Skeletal muscle tissue (tissue), 4 donors: Measurements from ENCODE around the gene PLEKHJ1. TPM values are rescaled to one million over a fixed set of nuclear protein-coding genes. Genes with fewer than 3 reads are reported as not detected.
A peak's percentile ranks its signal among the peaks of the same experiment; 100 is the strongest.

Source experiments
- H3K27ac ChIP-seq: one replicate; pipeline ENCODE4 v1.7.0; 2013; ENCODE audit warnings: mild to moderate bottlenecking, low read depth, low read length, inconsistent platforms
- H3K27me3 ChIP-seq, 3 donors: one replicate each; pipeline ENCODE4 v1.7.0; 2013; ENCODE audit warnings: low read length in 3 of 3; ENCODE audit not compliant: control insufficient read depth in 3 of 3, insufficient read depth in 3 of 3
- H3K36me3 ChIP-seq, 3 donors: one replicate each; pipeline ENCODE4 v1.7.0; 2013; ENCODE audit warnings: low read length in 3 of 3; ENCODE audit not compliant: control insufficient read depth in 3 of 3, insufficient read depth in 3 of 3
- H3K4me1 ChIP-seq, 3 donors: one replicate each; pipeline ENCODE4 v1.7.0; 2013; ENCODE audit warnings: low read length in 3 of 3, mild to moderate bottlenecking in 3 of 3; ENCODE audit not compliant: control insufficient read depth in 3 of 3, insufficient read depth in 3 of 3
- H3K4me3 ChIP-seq, 3 donors: one replicate each; pipeline ENCODE4 v1.7.0; 2013; ENCODE audit warnings: low read length in 3 of 3
- H3K9ac ChIP-seq, 3 donors: one replicate each; pipeline ENCODE4 v1.7.0; 2013; ENCODE audit warnings: low read length in 3 of 3, mild to moderate bottlenecking in 3 of 3, moderate library complexity in 2 of 3, low read depth in 1 of 3
- H3K9me3 ChIP-seq, 3 donors: one replicate each; pipeline ENCODE4 v1.7.0; 2013; ENCODE audit warnings: low read length in 3 of 3; ENCODE audit not compliant: control insufficient read depth in 3 of 3
- total RNA-seq: library from RNA; depleted of rRNA; stranded (reverse); fragments of >200 nt; gene quantifications from one replicate; pipeline ENCODE4 v1.2.3, GENCODE V29; 2014
- donor health status: Osteomylitis.

PLEKHJ1 gene
- total RNA-seq, 1 donor from 2014 or later, result 63.2 TPM

DNA sequence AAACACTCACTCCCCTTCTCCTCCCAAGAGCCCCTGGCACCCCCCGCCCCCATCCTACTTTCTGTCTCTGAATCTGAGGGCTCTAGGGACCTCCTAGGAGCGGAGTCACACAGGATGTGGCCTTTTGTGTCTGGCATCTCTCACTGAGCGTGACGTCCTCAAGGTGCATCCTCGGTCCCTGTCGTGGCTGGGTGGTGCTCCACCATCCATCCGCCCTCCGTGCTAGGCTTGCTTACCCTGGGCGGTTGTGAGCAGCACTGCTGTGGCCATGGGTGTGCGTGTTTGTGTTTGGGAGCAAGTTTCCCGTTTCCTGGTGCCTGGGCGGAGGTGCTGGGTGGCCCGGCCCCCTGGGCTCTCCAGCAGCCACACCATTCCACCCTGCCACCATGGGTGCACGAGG lies 12.2 kb downstream of the PLEKHJ1 start:
- Histone ChIP-seq H3K27ac (no peak overlapping the region), H3K4me3 (no peak overlapping the region), H3K9ac (no peak overlapping the region), H3K9me3 (no peaks in the 10 kb centered on the region), H3K36me3 (peaks cover 34 to 59% (median 55%) of the 10 kb centered on the region in 3 donors), H3K4me1 (peaks cover 7 to 8% (median 8%) of the 10 kb centered on the region in 3 donors), H3K27me3 (no peaks in the 10 kb centered on the region)

DNA sequence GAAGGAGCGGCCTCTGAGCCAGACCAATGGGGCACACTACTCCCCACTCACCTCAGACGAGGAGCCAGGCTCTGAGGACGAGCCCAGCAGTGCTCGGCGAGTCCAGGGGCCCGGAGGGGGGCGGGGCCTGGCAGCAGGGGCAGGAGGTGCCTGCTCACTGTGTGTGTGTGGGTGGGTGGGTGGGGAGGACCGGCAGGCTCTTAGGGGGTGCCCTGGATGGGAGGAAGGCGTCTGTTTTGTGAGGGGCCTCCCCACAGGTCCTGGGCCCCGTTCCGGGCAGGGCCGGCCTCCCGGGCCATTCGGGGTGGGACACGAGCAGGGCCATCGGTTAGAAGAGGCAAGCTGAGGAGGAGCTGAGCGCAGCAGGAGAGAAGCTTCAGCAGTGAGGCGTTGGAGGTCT lies 12.7 kb downstream of the PLEKHJ1 start:
- H3K4me1 ChIP-seq, result peaks cover 2 to 3% (median 2%) of the 10 kb centered on the region in 3 donors
- no peak overlapping the region for H3K9ac ChIP-seq
- no peaks in the 10 kb centered on the region for H3K27me3 ChIP-seq
- H3K4me3 ChIP-seq, result no peak overlapping the region
- H3K36me3 ChIP-seq, result peaks cover 33 to 59% (median 55%) of the 10 kb centered on the region in 3 donors
- H3K27ac ChIP-seq, result no peak overlapping the region
- H3K9me3 ChIP-seq, result no peaks in the 10 kb centered on the region

DNA sequence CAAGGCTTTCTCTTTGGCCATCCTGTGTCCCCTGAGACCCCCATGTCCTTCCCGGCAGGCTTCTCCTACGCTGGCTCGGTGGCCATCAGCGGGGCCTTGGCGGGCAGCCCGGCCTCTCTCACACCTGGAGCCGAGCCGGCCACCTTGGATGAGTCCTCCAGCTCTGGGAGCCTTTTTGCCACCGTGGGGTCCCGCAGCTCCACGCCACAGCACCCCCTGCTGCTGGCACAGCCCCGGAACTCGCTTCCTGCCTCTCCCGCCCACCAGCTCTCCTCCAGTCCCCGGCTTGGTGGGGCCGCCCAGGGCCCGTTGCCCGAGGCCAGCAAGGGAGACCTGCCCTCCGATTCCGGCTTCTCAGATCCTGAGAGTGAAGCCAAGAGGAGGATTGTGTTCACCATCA lies 14.2 kb downstream of the PLEKHJ1 start:
- H3K4me1 ChIP-seq, result no peaks in the 10 kb centered on the region
- peaks cover 45 to 66% (median 59%) of the 10 kb centered on the region in 3 donors for H3K36me3 ChIP-seq
- H3K9ac ChIP-seq, result no peak overlapping the region
- H3K27ac ChIP-seq, result no peak overlapping the region
- no peaks in the 10 kb centered on the region for H3K27me3 ChIP-seq
- no peak overlapping the region for H3K4me3 ChIP-seq
- no peaks in the 10 kb centered on the region for H3K9me3 ChIP-seq

DNA sequence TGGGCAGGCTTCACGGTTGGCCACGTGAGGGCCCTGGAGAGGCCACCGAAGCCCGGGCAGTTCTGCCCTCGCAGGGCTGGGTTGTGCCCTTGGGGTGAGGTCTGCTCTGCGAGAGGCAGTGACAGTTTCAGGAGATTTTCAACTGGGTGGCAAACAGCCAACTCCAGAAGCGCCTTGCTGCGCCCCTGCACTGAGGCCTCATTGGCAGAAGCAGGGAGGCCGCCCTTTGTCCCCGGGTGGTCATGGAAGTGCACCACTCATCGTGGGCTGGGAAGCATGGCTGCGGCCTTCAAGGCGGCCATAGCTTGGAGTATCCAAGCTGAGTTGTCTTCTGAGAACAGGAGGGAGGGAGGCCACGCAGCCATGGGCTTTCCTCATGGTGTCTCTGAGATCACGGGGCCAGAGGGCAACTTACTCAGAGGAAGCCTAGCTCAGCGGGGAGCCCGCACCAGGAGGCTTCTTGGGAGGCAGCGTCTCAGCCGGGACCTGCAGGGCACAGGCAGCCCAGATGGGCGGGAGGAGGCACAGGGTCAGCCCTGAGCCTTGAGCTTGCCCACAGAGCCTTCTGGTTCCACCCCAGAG lies 14.8 kb downstream of the PLEKHJ1 start:
- Histone ChIP-seq H3K4me1 (no peaks in the 10 kb centered on the region), H3K27me3 (no peaks in the 10 kb centered on the region), H3K4me3 (no peak overlapping the region), H3K27ac (no peak overlapping the region), H3K9ac (no peak overlapping the region), H3K36me3 (peaks cover 50 to 67% (median 60%) of the 10 kb centered on the region in 3 donors), H3K9me3 (no peaks in the 10 kb centered on the region)

DNA sequence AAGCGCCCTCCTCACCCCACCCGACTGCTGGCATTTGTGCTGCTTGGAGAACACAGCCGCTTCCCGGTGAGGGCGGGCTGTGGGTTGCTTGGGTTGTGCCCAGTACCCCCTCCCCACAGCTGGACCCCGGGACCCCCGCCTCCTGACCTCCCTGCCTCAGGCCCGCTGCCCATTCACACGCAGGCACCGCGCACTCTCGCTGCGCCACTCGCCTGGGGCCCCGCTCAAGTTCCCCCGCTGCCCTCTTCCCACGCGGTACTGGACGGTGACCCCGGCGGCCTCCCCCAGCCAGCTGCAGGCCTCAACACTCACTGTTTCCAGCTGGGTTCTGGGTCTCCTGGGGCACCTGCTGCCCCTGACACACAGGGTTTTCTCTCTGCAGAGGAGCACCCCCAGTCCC lies 16.4 kb downstream of the PLEKHJ1 start:
- Histone ChIP-seq H3K36me3 (peaks cover 46 to 62% (median 55%) of the 10 kb centered on the region in 3 donors), H3K4me3 (no peak overlapping the region), H3K27me3 (no peaks in the 10 kb centered on the region), H3K4me1 (no peaks in the 10 kb centered on the region), H3K9ac (no peak overlapping the region), H3K27ac (no peak overlapping the region), H3K9me3 (no peaks in the 10 kb centered on the region)

DNA sequence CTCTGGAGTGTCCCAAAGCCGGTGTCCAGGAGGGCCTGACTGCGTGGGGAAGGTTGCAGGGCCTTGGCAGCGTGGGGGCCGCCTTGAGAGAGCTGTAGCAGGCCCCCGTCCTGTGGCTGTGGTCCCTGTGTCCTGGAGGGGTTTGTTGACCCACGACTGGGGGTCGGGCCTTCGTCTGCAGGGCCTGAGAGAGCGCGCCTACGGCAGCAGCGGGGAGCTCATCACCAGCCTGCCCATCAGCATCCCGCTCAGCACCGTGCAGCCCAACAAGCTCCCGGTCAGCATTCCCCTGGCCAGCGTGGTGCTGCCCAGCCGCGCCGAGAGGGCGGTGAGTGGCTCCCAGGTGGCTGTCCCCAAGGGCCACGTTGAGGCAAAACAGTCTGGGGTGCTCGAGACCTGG lies 18.5 kb downstream of the PLEKHJ1 start:
- Histone ChIP-seq H3K4me1 (no peaks in the 10 kb centered on the region), H3K9ac (no peak overlapping the region), H3K9me3 (no peaks in the 10 kb centered on the region), H3K27ac (no peak overlapping the region), H3K36me3 (peaks cover 54 to 70% (median 66%) of the 10 kb centered on the region in 3 donors), H3K4me3 (no peak overlapping the region), H3K27me3 (no peaks in the 10 kb centered on the region)

DNA sequence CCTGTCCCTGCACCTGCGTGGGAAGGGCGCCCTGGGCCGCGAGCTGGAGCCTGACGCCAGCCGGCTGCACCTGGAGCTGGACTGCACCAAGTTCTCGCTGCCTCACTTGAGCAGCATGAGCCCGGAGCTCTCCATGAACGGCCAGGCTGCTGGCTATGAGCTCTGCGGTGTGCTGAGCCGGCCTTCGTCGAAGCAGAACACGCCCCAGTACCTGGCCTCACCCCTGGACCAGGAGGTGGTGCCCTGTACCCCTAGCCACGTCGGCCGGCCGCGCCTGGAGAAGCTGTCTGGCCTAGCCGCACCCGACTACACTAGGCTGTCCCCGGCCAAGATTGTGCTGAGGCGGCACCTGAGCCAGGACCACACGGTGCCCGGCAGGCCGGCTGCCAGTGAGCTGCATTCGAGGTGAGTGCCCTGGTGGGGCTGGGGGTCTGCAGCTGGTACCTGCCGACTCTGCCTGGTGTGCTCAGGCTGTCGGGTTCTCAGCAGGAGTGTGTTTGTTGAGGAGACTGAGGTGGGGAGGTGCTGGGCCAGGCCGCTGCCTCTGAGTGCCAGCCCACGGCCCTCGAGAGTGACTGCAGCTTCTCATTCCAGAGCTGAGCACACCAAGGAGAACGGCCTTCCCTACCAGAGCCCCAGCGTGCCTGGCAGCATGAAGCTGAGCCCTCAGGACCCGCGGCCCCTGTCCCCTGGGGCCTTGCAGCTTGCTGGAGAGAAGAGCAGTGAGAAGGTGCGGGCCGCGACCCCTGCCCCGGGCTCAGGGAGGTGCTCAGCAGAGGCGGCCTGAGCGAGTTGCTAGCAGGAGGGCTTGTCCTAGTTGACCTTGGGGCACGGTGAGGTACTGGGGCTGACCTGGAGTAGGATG lies 19.5 kb downstream of the PLEKHJ1 start:
- H3K9ac ChIP-seq, result no peak overlapping the region
- H3K27ac ChIP-seq, result no peak overlapping the region
- H3K4me1 ChIP-seq, result no peaks in the 10 kb centered on the region
- H3K4me3 ChIP-seq, result no peak overlapping the region
- H3K36me3 ChIP-seq, result peaks cover 55 to 71% (median 69%) of the 10 kb centered on the region in 3 donors
- H3K9me3 ChIP-seq, result no peaks in the 10 kb centered on the region
- H3K27me3 ChIP-seq, result no peaks in the 10 kb centered on the region

DNA sequence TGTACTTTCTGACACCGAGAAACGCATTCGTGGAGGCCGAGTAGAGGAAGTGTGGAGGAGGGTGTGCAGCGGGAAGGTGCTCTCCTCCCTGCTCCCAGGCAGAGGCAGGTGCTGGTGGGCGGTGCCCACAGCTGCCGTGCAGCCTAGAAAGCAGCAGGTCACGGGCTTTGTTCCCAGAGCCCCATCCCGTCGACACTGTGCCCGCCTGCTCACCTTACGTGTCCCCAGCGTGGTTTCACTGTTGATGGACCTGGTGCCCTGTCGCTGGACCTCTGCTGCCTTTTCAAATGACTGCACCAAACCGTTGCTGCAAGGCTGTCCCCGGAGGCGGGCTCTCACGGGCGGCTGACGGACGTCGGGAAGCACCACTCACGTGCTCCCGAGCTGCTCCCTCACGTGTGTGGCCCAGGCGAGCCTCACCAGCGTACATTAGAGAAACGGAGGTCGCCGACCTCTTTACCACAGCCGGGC lies 20.8 kb downstream of the PLEKHJ1 start:
- Histone ChIP-seq H3K36me3 (peaks cover 59 to 74% (median 74%) of the 10 kb centered on the region in 3 donors), H3K4me1 (no peaks in the 10 kb centered on the region), H3K4me3 (no peak overlapping the region), H3K9ac (no peak overlapping the region), H3K27ac (no peak overlapping the region), H3K27me3 (no peaks in the 10 kb centered on the region), H3K9me3 (no peaks in the 10 kb centered on the region)

DNA sequence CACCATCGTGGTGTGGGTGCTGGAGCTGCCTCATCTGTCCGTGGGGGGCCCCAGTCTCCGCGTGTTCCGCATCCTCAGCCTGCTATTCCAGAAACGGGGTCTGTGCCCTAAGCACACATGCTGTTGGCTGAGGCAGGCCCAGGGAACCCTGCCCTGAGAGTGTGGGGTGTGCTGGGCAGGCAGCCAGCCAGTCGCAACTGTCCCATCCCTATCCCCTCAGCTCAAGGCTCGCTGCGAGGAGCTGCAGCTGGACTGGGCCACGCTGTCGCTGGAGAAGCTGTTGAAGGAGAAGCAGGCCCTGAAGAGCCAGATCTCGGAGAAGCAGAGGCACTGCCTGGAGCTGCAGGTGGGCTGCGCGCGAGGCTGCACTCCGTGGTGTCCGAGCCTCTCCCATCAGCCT lies 21.9 kb downstream of the PLEKHJ1 start:
- H3K9ac ChIP-seq, result peak overlapping the region in 2 of 3 donors; percentile 23 to 33
- H3K4me1 ChIP-seq, result no peaks in the 10 kb centered on the region
- no peaks in the 10 kb centered on the region for H3K27me3 ChIP-seq
- no peak overlapping the region for H3K27ac ChIP-seq
- H3K36me3 ChIP-seq, result peaks cover 53 to 75% (median 69%) of the 10 kb centered on the region in 3 donors
- H3K4me3 ChIP-seq, result no peak overlapping the region
- H3K9me3 ChIP-seq, result no peaks in the 10 kb centered on the region

DNA sequence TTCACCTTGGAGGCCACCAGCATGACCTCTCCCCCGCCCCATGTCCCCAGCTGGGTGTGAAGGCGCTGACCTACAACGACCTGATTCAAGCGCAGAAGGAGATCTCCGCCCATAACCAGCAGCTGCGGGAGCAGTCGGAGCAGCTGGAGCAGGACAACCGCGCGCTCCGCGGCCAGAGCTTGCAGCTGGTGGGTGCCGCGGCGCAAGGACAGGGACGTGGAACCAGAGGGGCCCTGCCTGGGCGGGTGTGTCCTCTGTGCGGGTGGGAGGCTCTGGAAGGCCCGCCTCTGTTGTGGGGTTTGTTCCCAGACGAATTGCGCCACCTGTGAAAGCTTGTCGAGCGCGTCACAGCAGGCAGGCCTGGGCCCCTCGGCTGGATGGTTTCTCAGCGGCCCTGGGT lies 22.3 kb downstream of the PLEKHJ1 start:
- Histone ChIP-seq H3K27ac (no peak overlapping the region), H3K4me3 (no peak overlapping the region), H3K9me3 (no peaks in the 10 kb centered on the region), H3K36me3 (peaks cover 53 to 75% (median 66%) of the 10 kb centered on the region in 3 donors), H3K9ac (peak overlapping the region in 1 of 3 donors; percentile 23), H3K4me1 (peaks cover 0 to 2% (median 0%) of the 10 kb centered on the region in 3 donors), H3K27me3 (no peaks in the 10 kb centered on the region)
